Measurements from ENCODE around the gene TRAPPC2. TPM values are rescaled to one million over a fixed set of nuclear protein-coding genes. Genes with fewer than 3 reads are reported as not detected.
A peak's percentile ranks its signal among the peaks of the same experiment; 100 is the strongest.

TRAPPC2 gene
- total and polyA plus RNA-seq, 4 donors: 3.1 to 12.3 (median 8.8) TPM

- Histone ChIP-seq H3K4me1 (ENCODE audit: control insufficient read depth in 4 of 4, insufficient read depth in 4 of 4, low read length in 3 of 4) (no peaks in the 10 kb centered on the region), H3K27ac (ENCODE audit: low read depth in 1 of 2, low read length in 2 of 2) (no peak overlapping the region), H3K36me3 (ENCODE audit: control insufficient read depth in 4 of 4, insufficient read depth in 3 of 4, low read depth in 1 of 4, low read length in 3 of 4) (peaks cover 1 to 19% (median 3%) of the 10 kb centered on the region in 4 donors), H3K27me3 (ENCODE audit: control insufficient read depth in 4 of 4, insufficient read depth in 4 of 4, low read length in 3 of 4) (no peaks in the 10 kb centered on the region), H3K9ac (ENCODE audit: low read depth in 1 of 2, low read length in 2 of 2) (no peak overlapping the region), H3K9me3 (ENCODE audit: control insufficient read depth in 4 of 4, low read length in 3 of 4) (no peaks in the 10 kb centered on the region), H3K4me3 (ENCODE audit: low read depth in 1 of 3, low read length in 3 of 3) (no peak overlapping the region)
- DNase-seq (ENCODE audit: low spot score): no peak
- no peak for TF ChIP-seq ZBTB33 (IDR thresholded peaks at IDR 0.05)
- TF ChIP-seq RAD21 (IDR thresholded peaks at IDR 0.05): peak; percentile 71 to 81
- no peak for TF ChIP-seq GABPA (IDR thresholded peaks at IDR 0.05 in 1 of 2, conservative IDR thresholded peaks at IDR 0.05 in 1 of 2)
- TF ChIP-seq TAF1 (conservative IDR thresholded peaks at IDR 0.05): no peak
- TF ChIP-seq FOXA1 (IDR thresholded peaks at IDR 0.05): no peak
- TF ChIP-seq, protein P1, sequence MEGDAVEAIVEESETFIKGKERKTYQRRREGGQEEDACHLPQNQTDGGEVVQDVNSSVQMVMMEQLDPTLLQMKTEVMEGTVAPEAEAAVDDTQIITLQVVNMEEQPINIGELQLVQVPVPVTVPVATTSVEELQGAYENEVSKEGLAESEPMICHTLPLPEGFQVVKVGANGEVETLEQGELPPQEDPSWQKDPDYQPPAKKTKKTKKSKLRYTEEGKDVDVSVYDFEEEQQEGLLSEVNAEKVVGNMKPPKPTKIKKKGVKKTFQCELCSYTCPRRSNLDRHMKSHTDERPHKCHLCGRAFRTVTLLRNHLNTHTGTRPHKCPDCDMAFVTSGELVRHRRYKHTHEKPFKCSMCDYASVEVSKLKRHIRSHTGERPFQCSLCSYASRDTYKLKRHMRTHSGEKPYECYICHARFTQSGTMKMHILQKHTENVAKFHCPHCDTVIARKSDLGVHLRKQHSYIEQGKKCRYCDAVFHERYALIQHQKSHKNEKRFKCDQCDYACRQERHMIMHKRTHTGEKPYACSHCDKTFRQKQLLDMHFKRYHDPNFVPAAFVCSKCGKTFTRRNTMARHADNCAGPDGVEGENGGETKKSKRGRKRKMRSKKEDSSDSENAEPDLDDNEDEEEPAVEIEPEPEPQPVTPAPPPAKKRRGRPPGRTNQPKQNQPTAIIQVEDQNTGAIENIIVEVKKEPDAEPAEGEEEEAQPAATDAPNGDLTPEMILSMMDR (IDR thresholded peaks at IDR 0.05; ENCODE audit: low read depth, low read length, missing input control): peak; percentile 56
These were observed 15.8 kb upstream of the TRAPPC2 start for GRCh38 chrX:13750204-13750603.

- no peak for DNase-seq (ENCODE audit: low spot score)
- Histone ChIP-seq H3K27me3 (ENCODE audit: control insufficient read depth in 4 of 4, insufficient read depth in 4 of 4, low read length in 3 of 4) (no peaks in the 10 kb centered on the region), H3K36me3 (ENCODE audit: control insufficient read depth in 4 of 4, insufficient read depth in 3 of 4, low read depth in 1 of 4, low read length in 3 of 4) (peaks cover 1 to 19% (median 4%) of the 10 kb centered on the region in 4 donors), H3K4me3 (ENCODE audit: low read depth in 1 of 3, low read length in 3 of 3) (no peak overlapping the region), H3K9ac (ENCODE audit: low read depth in 1 of 2, low read length in 2 of 2) (no peak overlapping the region), H3K4me1 (ENCODE audit: control insufficient read depth in 4 of 4, insufficient read depth in 4 of 4, low read length in 3 of 4) (no peaks in the 10 kb centered on the region), H3K9me3 (ENCODE audit: control insufficient read depth in 4 of 4, low read length in 3 of 4) (no peaks in the 10 kb centered on the region), H3K27ac (ENCODE audit: low read depth in 1 of 2, low read length in 2 of 2) (no peak overlapping the region)
- 93% methylated on average over 3 of the region's 3 CpGs for WGBS
- TF ChIP-seq RAD21 (IDR thresholded peaks at IDR 0.05): no peak
- no peak for TF ChIP-seq HNF4A (conservative IDR thresholded peaks at IDR 0.05)
- no peak for TF ChIP-seq JUND (IDR thresholded peaks at IDR 0.05)
- no peak for TF ChIP-seq HNF4G (IDR thresholded peaks at IDR 0.05)
- TF ChIP-seq, protein P1 (IDR thresholded peaks at IDR 0.05; ENCODE audit: low read depth, low read length, missing input control): no peak
- no peak for TF ChIP-seq SP1 (IDR thresholded peaks at IDR 0.05)
- TF ChIP-seq GABPA (IDR thresholded peaks at IDR 0.05 in 1 of 2, conservative IDR thresholded peaks at IDR 0.05 in 1 of 2): no peak
- TF ChIP-seq EGR1 (IDR thresholded peaks at IDR 0.05; ENCODE audit: low read depth in 2 of 2): no peak
- no peak for TF ChIP-seq REST (IDR thresholded peaks at IDR 0.05)
- no peak for TF ChIP-seq FOXA1 (IDR thresholded peaks at IDR 0.05)
- no peak for TF ChIP-seq YY1 (IDR thresholded peaks at IDR 0.05)
- no peak for TF ChIP-seq FOXA2 (IDR thresholded peaks at IDR 0.05)
- no peak for TF ChIP-seq RXRA (IDR thresholded peaks at IDR 0.05)
- TF ChIP-seq ZBTB33 (IDR thresholded peaks at IDR 0.05): no peak
- no peak for TF ChIP-seq TAF1 (conservative IDR thresholded peaks at IDR 0.05)
These were observed 14.1 kb upstream of the TRAPPC2 start for GRCh38 chrX:13748486-13748885.
